ENCODE results near the gene ZNF516. TPM values are rescaled to one million over a fixed set of nuclear protein-coding genes. Genes with fewer than 3 reads are reported as not detected.

ZNF516 gene
- total and polyA plus RNA-seq, 2 experiments from 2014 or later, result 18.2 to 29.2 TPM

GRCh38 chr18:76357585-76358260, 137.3 kb downstream of the ZNF516 start:
- TF ChIP-seq EZH2phosphoT487 (IDR thresholded peaks at IDR 0.05; ENCODE audit: low read depth, severe bottlenecking, unreplicated experiment), result no peak
- no peak for TF ChIP-seq EZH2 (IDR thresholded peaks at IDR 0.05; ENCODE audit: borderline replicate concordance)
- TF ChIP-seq CTCF (IDR thresholded peaks at IDR 0.05; ENCODE audit: poor library complexity), result no peak
- Histone ChIP-seq H3K4me1 (ENCODE audit: insufficient read depth) (peaks cover 2% of the 10 kb centered on the region), H4K20me1 (ENCODE audit: insufficient read depth, poor library complexity, severe bottlenecking) (no peaks in the 10 kb centered on the region), H3K9me3 (ENCODE audit: low read depth) (no peaks in the 10 kb centered on the region), H3K4me3 (no peak overlapping the region), H3K27ac (no peak overlapping the region), H3K9me2 (replicated peaks; ENCODE audit: insufficient read depth) (no peaks in the 10 kb centered on the region), H2AFZ (no peak overlapping the region), H3K36me3 (replicated peaks; ENCODE audit: insufficient read depth, low read depth) (no peaks in the 10 kb centered on the region), H3K4me2 (no peak overlapping the region), H3K79me2 (peaks cover 3% of the 10 kb centered on the region), H3K27me3 (no peaks in the 10 kb centered on the region)
- DNase-seq (ENCODE audit: low spot score), result no peak
- 89% methylated on average over 12 of the region's 12 CpGs for WGBS (ENCODE audit: low lambda C conversion rate, missing lambda C conversion rate)

GRCh38 chr18:76357174-76357573, 137.9 kb downstream of the ZNF516 start:
- no peak for DNase-seq (ENCODE audit: low spot score)
- no peaks in the 10 kb centered on the region for H4K20me1 ChIP-seq (ENCODE audit: insufficient read depth, poor library complexity, severe bottlenecking)
- no peak overlapping the region for H3K4me2 ChIP-seq
- no peaks in the 10 kb centered on the region for H3K9me2 ChIP-seq (replicated peaks; ENCODE audit: insufficient read depth)
- 96% methylated on average over 26 of the region's 26 CpGs for WGBS (ENCODE audit: low lambda C conversion rate, missing lambda C conversion rate)
- no peaks in the 10 kb centered on the region for H3K9me3 ChIP-seq (ENCODE audit: low read depth)
- H3K79me2 ChIP-seq, result peaks cover 3% of the 10 kb centered on the region
- H3K27me3 ChIP-seq, result no peaks in the 10 kb centered on the region
- no peaks in the 10 kb centered on the region for H3K36me3 ChIP-seq (replicated peaks; ENCODE audit: insufficient read depth, low read depth)
- TF ChIP-seq CTCF (IDR thresholded peaks at IDR 0.05; ENCODE audit: poor library complexity) (no peak), EZH2 (IDR thresholded peaks at IDR 0.05; ENCODE audit: borderline replicate concordance) (no peak), EZH2phosphoT487 (IDR thresholded peaks at IDR 0.05; ENCODE audit: low read depth, severe bottlenecking, unreplicated experiment) (no peak)
- H3K27ac ChIP-seq, result no peak overlapping the region
- H3K4me1 ChIP-seq (ENCODE audit: insufficient read depth), result no peaks in the 10 kb centered on the region
- H3K4me3 ChIP-seq, result no peak overlapping the region
- H2AFZ ChIP-seq, result no peak overlapping the region

- no peak for DNase-seq (ENCODE audit: low spot score)
- Histone ChIP-seq H2AFZ (no peak overlapping the region), H4K20me1 (ENCODE audit: insufficient read depth, poor library complexity, severe bottlenecking) (no peaks in the 10 kb centered on the region), H3K27ac (no peak overlapping the region), H3K9me2 (replicated peaks; ENCODE audit: insufficient read depth) (no peaks in the 10 kb centered on the region), H3K4me3 (no peak overlapping the region), H3K36me3 (replicated peaks; ENCODE audit: insufficient read depth, low read depth) (no peaks in the 10 kb centered on the region), H3K9me3 (ENCODE audit: low read depth) (no peaks in the 10 kb centered on the region), H3K4me1 (ENCODE audit: insufficient read depth) (no peaks in the 10 kb centered on the region), H3K79me2 (peaks cover 3% of the 10 kb centered on the region), H3K27me3 (no peaks in the 10 kb centered on the region), H3K4me2 (no peak overlapping the region)
- 98% methylated on average over 10 of the region's 10 CpGs for WGBS (ENCODE audit: low lambda C conversion rate, missing lambda C conversion rate)
- no peak for TF ChIP-seq EZH2phosphoT487 (IDR thresholded peaks at IDR 0.05; ENCODE audit: low read depth, severe bottlenecking, unreplicated experiment)
- no peak for TF ChIP-seq CTCF (IDR thresholded peaks at IDR 0.05; ENCODE audit: poor library complexity)
- TF ChIP-seq EZH2 (IDR thresholded peaks at IDR 0.05; ENCODE audit: borderline replicate concordance), result no peak
These were observed 138.4 kb downstream of the ZNF516 start for GRCh38 chr18:76356666-76357065.

All from hepatocyte (in vitro differentiated cells).